C4-2B (cell line): ENCODE measurements around the gene KLHL42.

Experiments used
- ZFX ChIP-seq: fragments of 450-650 bp; IDR thresholded peaks from 2 replicates; pipeline ENCODE4 v1.6.1; 2017
- TF ChIP-seq, protein P1 (sequence below): fragments of 450-650 bp; conservative IDR thresholded peaks from 2 replicates; pipeline ENCODE4 v1.5.1; 2017; ENCODE audit warnings: mild to moderate bottlenecking

- TF ChIP-seq, protein P1, sequence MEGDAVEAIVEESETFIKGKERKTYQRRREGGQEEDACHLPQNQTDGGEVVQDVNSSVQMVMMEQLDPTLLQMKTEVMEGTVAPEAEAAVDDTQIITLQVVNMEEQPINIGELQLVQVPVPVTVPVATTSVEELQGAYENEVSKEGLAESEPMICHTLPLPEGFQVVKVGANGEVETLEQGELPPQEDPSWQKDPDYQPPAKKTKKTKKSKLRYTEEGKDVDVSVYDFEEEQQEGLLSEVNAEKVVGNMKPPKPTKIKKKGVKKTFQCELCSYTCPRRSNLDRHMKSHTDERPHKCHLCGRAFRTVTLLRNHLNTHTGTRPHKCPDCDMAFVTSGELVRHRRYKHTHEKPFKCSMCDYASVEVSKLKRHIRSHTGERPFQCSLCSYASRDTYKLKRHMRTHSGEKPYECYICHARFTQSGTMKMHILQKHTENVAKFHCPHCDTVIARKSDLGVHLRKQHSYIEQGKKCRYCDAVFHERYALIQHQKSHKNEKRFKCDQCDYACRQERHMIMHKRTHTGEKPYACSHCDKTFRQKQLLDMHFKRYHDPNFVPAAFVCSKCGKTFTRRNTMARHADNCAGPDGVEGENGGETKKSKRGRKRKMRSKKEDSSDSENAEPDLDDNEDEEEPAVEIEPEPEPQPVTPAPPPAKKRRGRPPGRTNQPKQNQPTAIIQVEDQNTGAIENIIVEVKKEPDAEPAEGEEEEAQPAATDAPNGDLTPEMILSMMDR = no peak
- TF ChIP-seq ZFX = no peak
These were observed 25.2 kb upstream of the KLHL42 start for GRCh38 chr12:27754795-27755194.
